PC-3 (cell line): ENCODE results near the gene SLC45A3. TPM values are rescaled to one million over a fixed set of nuclear protein-coding genes. Genes with fewer than 3 reads are reported as not detected.

Experiments used
- ATAC-seq: fragments of 200-7000 bp; cut with Tn5 transposase; 2 replicates; pipeline ENCODE4 v1.9.1; 2020; ENCODE audit warnings: mild to moderate bottlenecking, moderate library complexity
- BruUV-seq: library from RNA; stranded (reverse); fragments of 400-500 nt; replicated peaks from 2 replicates; lab custom pipeline; 2021; lab: Mats Ljungman, UMichigan
- CTCF ChIA-PET: fragments of 300-600 bp; sonication (Branson Sonifier 250); formaldehyde crosslinking; loops from one replicate; lab custom pipeline; 2022; ENCODE audit warnings: antibody characterized with exemption; lab: Charles Lee
- POLR2A ChIA-PET: fragments of 300-600 bp; sonication (Branson Sonifier 250); formaldehyde crosslinking; loops from one replicate; lab custom pipeline; 2022; ENCODE audit warnings: antibody characterized with exemption; ENCODE audit not compliant: unreplicated experiment; lab: Charles Lee
- DNase-seq: peaks from one replicate; pipeline ENCODE4 v3.0.0-alpha.2; 2015
- H2AFZ ChIP-seq: fragments of 300-600 bp; sonication (generic); 2 replicates; pipeline ENCODE4 v1.6.0; 2016; ENCODE audit warnings: antibody characterized with exemption, low read length
- H3F3A ChIP-seq: fragments of 300-600 bp; sonication (generic); one replicate; pipeline ENCODE4 v1.6.0; 2017; ENCODE audit warnings: antibody characterized with exemption, low read length, control low read depth, mild to moderate bottlenecking; ENCODE audit not compliant: unreplicated experiment
- H3K27ac ChIP-seq: fragments of 300-600 bp; sonication (generic); 2 replicates; pipeline ENCODE4 v1.5.1; 2016; ENCODE audit warnings: mild to moderate bottlenecking, low read length
- H3K27me3 ChIP-seq: fragments of 300-600 bp; sonication (generic); 2 replicates; pipeline ENCODE4 v1.6.1; 2016; ENCODE audit warnings: low read length, mixed read lengths
- H3K36me3 ChIP-seq: fragments of 300-600 bp; sonication (generic); 2 replicates; pipeline ENCODE4 v1.6.1; 2016; ENCODE audit warnings: low read depth, mixed run types, low read length, mixed read lengths
- H3K4me1 ChIP-seq: fragments of 300-600 bp; sonication (generic); 2 replicates; pipeline ENCODE4 v1.5.1; 2016; ENCODE audit warnings: low read length; ENCODE audit not compliant: insufficient read depth
- H3K4me2 ChIP-seq: fragments of 300-600 bp; sonication (generic); 2 replicates; pipeline ENCODE4 v1.6.0; 2016; ENCODE audit warnings: low read length
- H3K4me3 ChIP-seq: fragments of 300-600 bp; sonication (generic); 2 replicates; pipeline ENCODE4 v1.5.1; 2016; ENCODE audit warnings: mild to moderate bottlenecking, low read length, mixed read lengths
- H3K79me2 ChIP-seq: fragments of 300-600 bp; sonication (generic); 2 replicates; pipeline ENCODE4 v1.6.1; 2017; ENCODE audit warnings: low read length, mixed read lengths
- H3K9ac ChIP-seq: fragments of 300-600 bp; sonication (generic); 2 replicates; pipeline ENCODE4 v1.6.0; 2016; ENCODE audit warnings: mild to moderate bottlenecking, low read length
- H3K9me2 ChIP-seq: fragments of 300-600 bp; sonication (generic); replicated peaks from 2 replicates; pipeline ENCODE4 v1.6.1; 2016; ENCODE audit warnings: mixed run types, low read length, mixed read lengths
- H3K9me3 ChIP-seq: fragments of 300-600 bp; sonication (generic); 2 replicates; pipeline ENCODE4 v1.6.1; 2016; ENCODE audit warnings: low read length, mixed read lengths
- H4K20me1 ChIP-seq: fragments of 300-600 bp; sonication (generic); 2 replicates; pipeline ENCODE4 v1.6.1; 2016; ENCODE audit warnings: low read length, mixed read lengths
- CTCF ChIP-seq: fragments of 300-600 bp; sonication (generic); conservative IDR thresholded peaks from 2 replicates; pipeline ENCODE4 v1.5.1; 2017; ENCODE audit warnings: antibody characterized with exemption, low read depth, mild to moderate bottlenecking, low read length
- EZH2 ChIP-seq: fragments of 300-600 bp; sonication (generic); IDR thresholded peaks from one replicate; pipeline ENCODE4 v1.6.1; 2017; ENCODE audit warnings: antibody characterized with exemption, mild to moderate bottlenecking, low read length; ENCODE audit not compliant: unreplicated experiment
- EZH2phosphoT487 ChIP-seq: fragments of 300-600 bp; sonication (generic); IDR thresholded peaks from 2 replicates; pipeline ENCODE4 v1.6.1; 2018; ENCODE audit warnings: mild to moderate bottlenecking, antibody characterized with exemption, low read length, borderline replicate concordance
- intact Hi-C: fragments of 100-400 bp; cut with micrococcal nuclease; formaldehyde crosslinking; loops from 2 replicates; pipeline ENCODE4 v1.9.0; 2023
- total RNA-seq: library from RNA; depleted of rRNA; stranded (reverse); fragments of >200 nt; gene quantifications from 2 replicates; pipeline ENCODE4 v1.2.3, GENCODE V29; 2014

Gene SLC45A3
- total RNA-seq, 1 experiment from 2014 or later = 33.2 TPM

GRCh38 chr1:205698921-205699320 is 18.6 kb upstream of the SLC45A3 start:
- intact Hi-C loops = no loop called here
- H3K27me3 ChIP-seq = no peaks in the 10 kb centered on the region
- no peak overlapping the region for H3K27ac ChIP-seq
- H3K4me3 ChIP-seq = no peak overlapping the region
- no peaks in the 10 kb centered on the region for H3K36me3 ChIP-seq
- no peak overlapping the region for H3K4me2 ChIP-seq
- DNase-seq (no peak), ATAC-seq (no peak)
- TF ChIP-seq EZH2phosphoT487 = no peak
- no peak for TF ChIP-seq EZH2
- no peak for TF ChIP-seq CTCF
- H3F3A ChIP-seq = no peaks in the 10 kb centered on the region
- H4K20me1 ChIP-seq = no peaks in the 10 kb centered on the region
- no peak overlapping the region for H3K9ac ChIP-seq
- H3K79me2 ChIP-seq = no peaks in the 10 kb centered on the region
- no peaks in the 10 kb centered on the region for H3K9me3 ChIP-seq
- CTCF ChIA-PET = no interaction called here
- no TSS peak for BruUV-seq
- no peak overlapping the region for H2AFZ ChIP-seq
- peaks cover 11% of the 10 kb centered on the region for H3K4me1 ChIP-seq
- no peaks in the 10 kb centered on the region for H3K9me2 ChIP-seq
- POLR2A ChIA-PET = interaction anchor here (0.6 kb wide), 1 partner anchor 107 kb away, joined by 3 read pairs; no protein-coding TSS in a partner anchor

- no peak overlapping the region for H2AFZ ChIP-seq
- POLR2A ChIA-PET = no interaction called here
- TF ChIP-seq EZH2 (no peak), CTCF (no peak), EZH2phosphoT487 (no peak)
Observed at GRCh38 chr1:205693421-205693991, 13.2 kb upstream of the SLC45A3 start.

GRCh38 chr1:205692423-205692822 is 12.1 kb upstream of the SLC45A3 start:
- Histone ChIP-seq H3F3A (no peaks in the 10 kb centered on the region), H2AFZ (no peak overlapping the region), H4K20me1 (no peaks in the 10 kb centered on the region), H3K27me3 (no peaks in the 10 kb centered on the region), H3K79me2 (no peaks in the 10 kb centered on the region), H3K9me2 (no peaks in the 10 kb centered on the region), H3K4me2 (no peak overlapping the region), H3K9me3 (no peaks in the 10 kb centered on the region), H3K4me1 (no peaks in the 10 kb centered on the region), H3K36me3 (no peaks in the 10 kb centered on the region), H3K9ac (no peak overlapping the region), H3K4me3 (no peak overlapping the region), H3K27ac (no peak overlapping the region)
- ChIA-PET CTCF (no interaction called here), POLR2A (no interaction called here)
- intact Hi-C loops = no loop called here
- no peak for TF ChIP-seq CTCF
- TF ChIP-seq EZH2 = no peak
- TF ChIP-seq EZH2phosphoT487 = no peak
- DNase-seq = no peak
- no peak for ATAC-seq
- no TSS peak for BruUV-seq

More at GRCh38 chr1:205693421-205693991, 13.2 kb upstream of the SLC45A3 start:
- H3K36me3 ChIP-seq = no peaks in the 10 kb centered on the region
- BruUV-seq = no TSS peak
- no peak overlapping the region for H3K27ac ChIP-seq
- H3K4me1 ChIP-seq = no peaks in the 10 kb centered on the region
- CTCF ChIA-PET = no interaction called here
- H3F3A ChIP-seq = no peaks in the 10 kb centered on the region
- ATAC-seq (no peak), DNase-seq (no peak)
- no peaks in the 10 kb centered on the region for H3K9me2 ChIP-seq
- H3K27me3 ChIP-seq = no peaks in the 10 kb centered on the region
- H4K20me1 ChIP-seq = no peaks in the 10 kb centered on the region
- no peaks in the 10 kb centered on the region for H3K9me3 ChIP-seq
- no peak overlapping the region for H3K4me2 ChIP-seq
- no peak overlapping the region for H3K4me3 ChIP-seq
- no peak overlapping the region for H3K9ac ChIP-seq
- intact Hi-C loops = no loop called here
- no peaks in the 10 kb centered on the region for H3K79me2 ChIP-seq
